ENCODE measurements around the gene CD300LB. TPM values are rescaled to one million over a fixed set of nuclear protein-coding genes. Genes with fewer than 3 reads are reported as not detected.

Gene CD300LB
- total RNA-seq, 2 donors from 2014 or later: 0.64 to 0.80 TPM

DNA sequence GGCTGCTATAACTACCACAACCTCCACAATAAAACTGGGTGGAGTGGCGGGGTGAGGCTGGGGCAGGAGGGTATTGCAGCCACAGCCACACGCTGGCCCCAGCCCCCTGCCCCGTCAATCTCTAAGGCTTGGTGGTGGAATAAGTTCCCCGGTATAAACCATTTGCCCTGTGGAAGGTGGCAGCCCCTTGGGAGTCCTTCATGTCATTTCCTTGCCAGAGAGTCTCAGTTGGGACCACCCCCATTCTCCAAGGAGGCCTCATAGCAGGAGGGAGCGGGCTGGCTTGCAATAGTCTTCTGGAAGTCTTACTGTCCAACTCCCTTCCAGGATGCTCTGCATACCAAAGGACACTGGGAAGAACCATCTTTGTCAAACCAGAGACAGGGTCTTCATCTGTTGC is 45.4 kb downstream of the CD300LB start:
- TF ChIP-seq, protein P1, sequence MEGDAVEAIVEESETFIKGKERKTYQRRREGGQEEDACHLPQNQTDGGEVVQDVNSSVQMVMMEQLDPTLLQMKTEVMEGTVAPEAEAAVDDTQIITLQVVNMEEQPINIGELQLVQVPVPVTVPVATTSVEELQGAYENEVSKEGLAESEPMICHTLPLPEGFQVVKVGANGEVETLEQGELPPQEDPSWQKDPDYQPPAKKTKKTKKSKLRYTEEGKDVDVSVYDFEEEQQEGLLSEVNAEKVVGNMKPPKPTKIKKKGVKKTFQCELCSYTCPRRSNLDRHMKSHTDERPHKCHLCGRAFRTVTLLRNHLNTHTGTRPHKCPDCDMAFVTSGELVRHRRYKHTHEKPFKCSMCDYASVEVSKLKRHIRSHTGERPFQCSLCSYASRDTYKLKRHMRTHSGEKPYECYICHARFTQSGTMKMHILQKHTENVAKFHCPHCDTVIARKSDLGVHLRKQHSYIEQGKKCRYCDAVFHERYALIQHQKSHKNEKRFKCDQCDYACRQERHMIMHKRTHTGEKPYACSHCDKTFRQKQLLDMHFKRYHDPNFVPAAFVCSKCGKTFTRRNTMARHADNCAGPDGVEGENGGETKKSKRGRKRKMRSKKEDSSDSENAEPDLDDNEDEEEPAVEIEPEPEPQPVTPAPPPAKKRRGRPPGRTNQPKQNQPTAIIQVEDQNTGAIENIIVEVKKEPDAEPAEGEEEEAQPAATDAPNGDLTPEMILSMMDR (IDR thresholded peaks at IDR 0.05): no peak
- TF ChIP-seq POLR2AphosphoS5 (IDR thresholded peaks at IDR 0.05) (no peak), POLR2A (IDR thresholded peaks at IDR 0.05) (no peak)
- no peaks in the 10 kb centered on the region for H3K27me3 ChIP-seq (replicated peaks; ENCODE audit: insufficient read depth)
- 93% methylated on average over 5 of the region's 5 CpGs for WGBS
- intact Hi-C loops (cut with DNase I): no loop called here
- no peak overlapping the region for H3K4me3 ChIP-seq
- H3K36me3 ChIP-seq: no peaks in the 10 kb centered on the region
- H3K9me3 ChIP-seq: no peaks in the 10 kb centered on the region
- H3K4me1 ChIP-seq (replicated peaks): no peaks in the 10 kb centered on the region
- DNase-seq (ENCODE audit: low spot score): no peak
- H3K27ac ChIP-seq: no peak overlapping the region

- intact Hi-C loops (cut with DNase I): no loop called here
- Histone ChIP-seq H3K4me3 (no peak overlapping the region), H3K27me3 (replicated peaks; ENCODE audit: insufficient read depth) (no peaks in the 10 kb centered on the region), H3K4me1 (replicated peaks) (no peaks in the 10 kb centered on the region), H3K9me3 (no peaks in the 10 kb centered on the region), H3K36me3 (no peaks in the 10 kb centered on the region), H3K27ac (no peak overlapping the region)
- no peak for DNase-seq (ENCODE audit: low spot score)
- WGBS: 62% methylated on average over 9 of the region's 9 CpGs
- TF ChIP-seq POLR2AphosphoS5 (IDR thresholded peaks at IDR 0.05): no peak
- TF ChIP-seq, protein P1 (IDR thresholded peaks at IDR 0.05): no peak
These were observed 46.1 kb downstream of the CD300LB start for GRCh38 chr17:74485022-74485743.

DNA sequence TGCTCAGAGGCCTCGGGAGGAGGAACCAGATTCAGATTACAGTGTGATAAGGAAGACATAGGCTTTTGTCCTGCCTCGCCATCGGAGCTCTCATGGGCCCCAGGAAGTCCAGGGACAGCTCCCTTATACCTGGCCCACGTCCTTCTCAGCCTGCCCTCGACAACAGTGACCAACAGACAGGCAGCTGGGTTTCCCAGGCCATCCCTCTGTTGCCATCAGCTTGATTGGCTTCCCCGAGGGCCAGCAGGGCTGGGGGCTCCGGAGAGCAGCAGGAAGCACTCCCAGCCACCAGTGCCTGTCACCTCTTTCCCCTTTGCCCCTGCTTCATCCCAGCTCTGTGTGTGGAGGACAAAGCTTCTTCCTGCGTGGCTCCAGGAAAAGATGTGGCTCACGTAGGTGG is 47.2 kb downstream of the CD300LB start:
- 58% methylated on average over 9 of the region's 9 CpGs for WGBS

DNA sequence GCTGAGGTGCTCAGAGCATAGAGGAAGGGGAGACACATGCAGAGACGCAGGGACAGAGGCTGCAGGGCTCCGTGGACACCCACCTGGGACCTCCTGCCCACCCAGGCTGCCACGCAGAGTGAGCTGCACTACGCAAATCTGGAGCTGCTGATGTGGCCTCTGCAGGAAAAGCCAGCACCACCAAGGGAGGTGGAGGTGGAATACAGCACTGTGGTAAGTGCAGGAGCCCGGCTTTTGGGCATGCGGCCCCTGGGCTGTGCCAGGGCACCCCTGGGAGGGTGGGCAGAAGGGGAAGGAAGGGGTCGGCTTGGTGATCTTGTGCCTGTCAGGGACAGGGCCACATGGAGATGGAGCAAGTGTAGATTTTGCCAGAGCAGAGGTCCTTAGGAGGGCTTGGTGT is 49.7 kb downstream of the CD300LB start:
- no peak for DNase-seq (ENCODE audit: low spot score)

More for the DNA sequence above, 47.2 kb downstream of the CD300LB start:
- no peak overlapping the region for H3K4me3 ChIP-seq
- H3K4me1 ChIP-seq (replicated peaks): no peaks in the 10 kb centered on the region
- H3K27ac ChIP-seq: no peak overlapping the region
- H3K36me3 ChIP-seq: no peaks in the 10 kb centered on the region
- no peak for DNase-seq (ENCODE audit: low spot score)
- H3K27me3 ChIP-seq (replicated peaks; ENCODE audit: insufficient read depth): no peaks in the 10 kb centered on the region
- H3K9me3 ChIP-seq: no peaks in the 10 kb centered on the region
- TF ChIP-seq POLR2A (IDR thresholded peaks at IDR 0.05) (no peak), POLR2AphosphoS5 (IDR thresholded peaks at IDR 0.05) (no peak)
- TF ChIP-seq, protein P1 (IDR thresholded peaks at IDR 0.05): no peak
- intact Hi-C loops (cut with DNase I): no loop called here

More for the DNA sequence above, 49.7 kb downstream of the CD300LB start:
- no peaks in the 10 kb centered on the region for H3K27me3 ChIP-seq (replicated peaks; ENCODE audit: insufficient read depth)
- H3K27ac ChIP-seq: no peak overlapping the region
- 93% methylated on average over 7 of the region's 7 CpGs for WGBS
- H3K4me1 ChIP-seq (replicated peaks): no peaks in the 10 kb centered on the region
- H3K9me3 ChIP-seq: no peaks in the 10 kb centered on the region
- no peaks in the 10 kb centered on the region for H3K36me3 ChIP-seq
- no peak overlapping the region for H3K4me3 ChIP-seq
- intact Hi-C loops (cut with DNase I): no loop called here
- no peak for TF ChIP-seq POLR2AphosphoS5 (IDR thresholded peaks at IDR 0.05)
- TF ChIP-seq, protein P1 (IDR thresholded peaks at IDR 0.05): no peak
- no peak for TF ChIP-seq POLR2A (IDR thresholded peaks at IDR 0.05)

Measured in prostate gland (tissue), 2 donors.